Aorta (tissue), 5 donors: ENCODE data around the gene PML. TPM values are rescaled to one million over a fixed set of nuclear protein-coding genes. Genes with fewer than 3 reads are reported as not detected.
A peak's percentile ranks its signal among the peaks of the same experiment; 100 is the strongest.
"Not testable (repeated sequence)": the region's sequence is repeated elsewhere in the genome, so short reads cannot be mapped to it uniquely, and the experiment has no call there.

ENCODE experiments used
- ATAC-seq: fragments of 200-7000 bp; cut with Tn5 transposase; one replicate; pipeline ENCODE4 v1.9.1; 2022; ENCODE audit warnings: moderate library complexity; ENCODE audit not compliant: low FRiP score
- DNase-seq, 2 donors: peaks; one replicate each; pipeline ENCODE4 v3.0.0-alpha.2; 2020
- H3K27ac ChIP-seq, 2 donors: one replicate each; pipeline ENCODE4 v1.5.1; 2013; ENCODE audit warnings: low read length in 2 of 2, mild to moderate bottlenecking in 2 of 2, moderate library complexity in 2 of 2, control low read depth in 1 of 2, inconsistent platforms in 1 of 2, low read depth in 1 of 2
- H3K27me3 ChIP-seq, 2 donors: one replicate each; pipeline ENCODE4 v1.6.1; 2013; ENCODE audit warnings: control low read depth in 1 of 2, low read length in 1 of 2, mild to moderate bottlenecking in 1 of 2, moderate library complexity in 1 of 2; ENCODE audit not compliant: insufficient read depth in 2 of 2, control insufficient read depth in 1 of 2
- H3K36me3 ChIP-seq, 2 donors: one replicate each; pipeline ENCODE4 v1.6.1; 2013; ENCODE audit warnings: control low read depth in 1 of 2, low read length in 1 of 2, mild to moderate bottlenecking in 1 of 2; ENCODE audit not compliant: insufficient read depth in 2 of 2, control insufficient read depth in 1 of 2
- H3K4me1 ChIP-seq, 2 donors: one replicate each; pipeline ENCODE4 v1.6.1; 2013; ENCODE audit warnings: low read length in 2 of 2, control low read depth in 1 of 2, mild to moderate bottlenecking in 1 of 2, moderate library complexity in 1 of 2; ENCODE audit not compliant: insufficient read depth in 2 of 2, control insufficient read depth in 1 of 2
- H3K4me3 ChIP-seq, 2 donors: one replicate each; pipeline ENCODE4 v1.5.1; 2013; ENCODE audit warnings: low read length in 2 of 2, control low read depth in 1 of 2, mild to moderate bottlenecking in 1 of 2
- H3K9me3 ChIP-seq: one replicate; pipeline ENCODE4 v1.6.1; 2013; ENCODE audit warnings: mild to moderate bottlenecking, low read length; ENCODE audit not compliant: control insufficient read depth
- WGBS, 2 donors: extraction: QIAGEN DNeasy Blood & Tissue Kit; methylation state at CpG; one replicate each; pipeline ENCODE4 v1.1.7; 2013; 5-methylcytosine and 5-hydroxymethylcytosine counted together
- intact Hi-C, 2 donors: fragments of 100-400 bp; cut with DNase I; formaldehyde crosslinking; loops; one replicate each; pipeline versions ENCODE4 v1.14.2 to v1.15.0; 2022
- polyA plus RNA-seq, 2 donors: library from polyadenylated mRNA; stranded (reverse); fragments of 200-250 nt; gene quantifications; one replicate each; pipeline ENCODE4 v1.2.3, GENCODE V29; 2013
- total RNA-seq, 2 donors: library from RNA; stranded (reverse); fragmentation: NEBNext Ultra II Directional; extraction: Animal tissue kit (Norgen Biotek cat#: 25700); gene quantifications; one replicate each; pipeline ENCODE4 v1.2.1, GENCODE V29; 2021
- donor health status: healthy with polysubstance abuse.
- donor health status: Bipolar disorder and iron deficiency.
- donor health status: DM: no; HTN: no; CAD: no.
- donor health status: DM: no; HTN: no; CAD: no.
- donor health status: DM: yes; HTN: yes; CAD: no.

PML gene
- total and polyA plus RNA-seq, 4 donors, result 8.6 to 91.9 (median 59.1) TPM

- Histone ChIP-seq H3K4me1 (no peaks in the 10 kb centered on the region), H3K27me3 (no peaks in the 10 kb centered on the region), H3K36me3 (no peaks in the 10 kb centered on the region), H3K9me3 (no peaks in the 10 kb centered on the region), H3K4me3 (no peak overlapping the region), H3K27ac (no peak overlapping the region)
- DNase-seq, result peak; percentile 88 to 95
- peak; percentile 92 for ATAC-seq
- intact Hi-C loops, result loop anchor here (1.0 to 2.0 kb wide), 4 partner anchors 16 to 90 kb away; no protein-coding TSS in a partner anchor
- 5 to 7% methylated on average over 11 of the region's 11 CpGs for WGBS, 2 donors
Observed at GRCh38 chr15:73964736-73965093, 29.8 kb upstream of the PML start.

DNA sequence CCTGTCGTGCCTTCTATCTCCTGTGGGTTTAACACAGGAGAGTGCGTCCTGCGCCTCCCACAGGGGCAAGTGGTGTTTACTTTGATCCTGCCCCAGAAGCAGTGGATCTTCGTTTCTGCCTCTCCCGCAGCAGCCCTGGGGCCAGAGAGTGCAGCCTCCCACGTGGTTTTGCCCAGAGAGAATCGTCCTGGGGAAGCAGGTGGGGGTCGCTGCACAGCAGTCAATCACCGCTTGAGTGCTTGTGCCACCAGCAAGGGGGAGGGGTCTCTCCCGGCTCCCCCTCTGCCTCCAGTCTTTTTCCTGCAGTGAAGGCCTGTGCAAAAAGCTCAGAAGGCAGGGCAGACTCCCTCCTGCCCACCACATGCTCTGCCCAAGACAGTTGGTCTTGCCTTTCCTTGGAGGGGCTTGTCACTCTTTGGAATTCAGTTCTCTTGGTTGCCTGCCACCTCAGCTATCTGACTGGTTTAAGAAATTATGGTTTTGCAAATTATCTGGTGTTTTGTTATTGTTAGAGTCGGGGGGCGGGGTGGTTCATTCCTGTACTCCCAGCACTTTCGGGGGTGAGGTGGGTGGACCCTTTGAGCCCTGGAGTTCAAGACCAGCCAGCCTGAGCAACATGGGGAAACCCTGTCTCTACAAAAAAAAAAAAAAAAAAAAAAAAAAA lies 29.3 kb upstream of the PML start:
- no peaks in the 10 kb centered on the region for H3K27me3 ChIP-seq
- DNase-seq (peak in 1 of 2 donors; percentile 68), ATAC-seq (no peak)
- no peaks in the 10 kb centered on the region for H3K36me3 ChIP-seq
- no peaks in the 10 kb centered on the region for H3K9me3 ChIP-seq
- H3K4me1 ChIP-seq, result no peaks in the 10 kb centered on the region
- intact Hi-C loops, result loop anchor here (2.0 kb wide), 3 partner anchors 16 to 90 kb away; no protein-coding TSS in a partner anchor
- 28 to 33% methylated on average over 13 of the region's 13 CpGs for WGBS, 2 donors
- H3K4me3 ChIP-seq, result no peak overlapping the region
- no peak overlapping the region for H3K27ac ChIP-seq

- intact Hi-C loops, result loop anchor here (2.0 kb wide), 3 partner anchors 17 to 91 kb away; no protein-coding TSS in a partner anchor
- no peak for DNase-seq
- Histone ChIP-seq H3K27me3 (no peaks in the 10 kb centered on the region), H3K27ac (no peak overlapping the region), H3K4me3 (no peak overlapping the region), H3K9me3 (no peaks in the 10 kb centered on the region), H3K4me1 (no peaks in the 10 kb centered on the region), H3K36me3 (no peaks in the 10 kb centered on the region)
- WGBS, 2 donors, result 64 to 65% methylated on average over 2 of the region's 2 CpGs
- ATAC-seq, result no peak
Observed at GRCh38 chr15:73965758-73966113, 28.8 kb upstream of the PML start.

DNA sequence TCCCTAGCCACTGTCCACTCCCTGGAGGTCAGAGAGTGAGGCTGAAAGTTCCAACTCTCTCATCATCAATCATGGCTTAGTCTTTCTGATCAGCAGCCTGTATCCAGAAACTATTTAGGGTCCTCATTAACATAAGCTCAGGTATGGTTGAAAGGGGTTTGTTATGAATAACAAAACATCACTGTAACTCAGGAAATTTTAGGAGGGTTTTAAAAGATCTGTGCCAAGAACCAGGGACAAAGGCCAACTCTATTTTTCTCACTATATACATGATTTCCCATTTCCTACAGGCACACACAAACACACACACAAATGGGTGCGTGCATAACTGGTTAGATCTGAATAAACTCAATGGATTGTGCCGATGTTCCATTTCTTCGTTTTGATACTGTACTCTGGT lies 26.1 kb upstream of the PML start:
- ATAC-seq (no peak), DNase-seq (no peak)
- no peaks in the 10 kb centered on the region for H3K4me1 ChIP-seq
- no peaks in the 10 kb centered on the region for H3K9me3 ChIP-seq
- intact Hi-C loops, result no loop called here
- H3K4me3 ChIP-seq, result no peak overlapping the region
- H3K27me3 ChIP-seq, result no peaks in the 10 kb centered on the region
- WGBS, 2 donors, result 90 to 95% methylated on average over 3 of the region's 3 CpGs
- no peak overlapping the region for H3K27ac ChIP-seq
- no peaks in the 10 kb centered on the region for H3K36me3 ChIP-seq

DNA sequence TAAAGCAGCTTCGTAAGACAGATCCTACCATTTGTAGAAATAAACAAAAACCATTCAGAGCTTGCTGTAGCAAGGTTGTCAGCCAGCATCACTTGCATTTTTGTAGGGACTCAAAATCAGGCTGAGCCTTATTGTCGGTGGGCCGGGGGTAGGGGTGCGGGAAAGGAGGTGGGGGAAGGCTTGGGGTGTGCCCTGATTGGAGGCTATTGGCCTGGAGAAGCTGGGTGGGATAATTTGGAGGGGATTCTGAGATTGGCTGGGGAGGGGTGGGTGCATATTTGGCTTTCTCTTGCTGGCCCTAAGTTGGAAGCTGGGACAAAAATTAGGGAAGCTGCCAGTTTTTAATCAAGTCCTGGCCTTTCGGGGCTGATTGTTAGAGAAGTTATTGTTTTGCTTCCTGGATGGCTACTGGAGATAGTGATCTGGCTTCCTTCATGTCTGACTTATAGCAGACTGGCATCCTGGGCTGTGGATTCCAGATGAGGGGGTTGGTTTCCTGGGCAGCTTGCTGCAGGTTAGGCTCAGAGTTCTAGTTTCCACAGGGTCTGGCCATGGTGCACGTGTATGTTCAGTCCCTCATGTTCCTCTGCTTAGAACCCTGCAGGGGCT lies 25.3 kb upstream of the PML start:
- Histone ChIP-seq H3K9me3 (no peaks in the 10 kb centered on the region), H3K4me1 (no peaks in the 10 kb centered on the region), H3K27ac (no peak overlapping the region), H3K27me3 (no peaks in the 10 kb centered on the region), H3K36me3 (no peaks in the 10 kb centered on the region), H3K4me3 (no peak overlapping the region)
- DNase-seq (peak in 1 of 2 donors; percentile 58), ATAC-seq (no peak)
- intact Hi-C loops, result no loop called here
- 79 to 85% methylated on average over 6 of the region's 6 CpGs for whole genome bisulfite sequencing, 2 donors

- intact Hi-C loops, result loop anchor here (5.0 kb wide), 2 partner anchors 64 to 344 kb away; no protein-coding TSS in a partner anchor
- 22 to 27% methylated on average over 26 of the region's 26 CpGs for WGBS, 2 donors
- Histone ChIP-seq H3K9me3 (no peaks in the 10 kb centered on the region), H3K27ac (no peak overlapping the region), H3K27me3 (no peaks in the 10 kb centered on the region), H3K4me1 (no peaks in the 10 kb centered on the region), H3K4me3 (no peak overlapping the region), H3K36me3 (no peaks in the 10 kb centered on the region)
- DNase-seq, result peak; percentile 90 to 95
- peak; percentile 91 for ATAC-seq
Observed at GRCh38 chr15:73972984-73973682, 21.4 kb upstream of the PML start.

GRCh38 chr15:73973683-73974200 lies 20.8 kb upstream of the PML start:
- DNase-seq, result peak in 1 of 2 donors; percentile 50
- intact Hi-C loops, result loop anchor here (5.0 kb wide), 2 partner anchors 64 to 344 kb away; no protein-coding TSS in a partner anchor
- not testable (repeated sequence) for H3K27me3 ChIP-seq, H3K4me1 ChIP-seq, H3K27ac ChIP-seq, H3K36me3 ChIP-seq, H3K9me3 ChIP-seq, ATAC-seq, H3K4me3 ChIP-seq
- 81 to 92% methylated on average over 34 to 39 of the region's 39 CpGs for WGBS, 2 donors

DNA sequence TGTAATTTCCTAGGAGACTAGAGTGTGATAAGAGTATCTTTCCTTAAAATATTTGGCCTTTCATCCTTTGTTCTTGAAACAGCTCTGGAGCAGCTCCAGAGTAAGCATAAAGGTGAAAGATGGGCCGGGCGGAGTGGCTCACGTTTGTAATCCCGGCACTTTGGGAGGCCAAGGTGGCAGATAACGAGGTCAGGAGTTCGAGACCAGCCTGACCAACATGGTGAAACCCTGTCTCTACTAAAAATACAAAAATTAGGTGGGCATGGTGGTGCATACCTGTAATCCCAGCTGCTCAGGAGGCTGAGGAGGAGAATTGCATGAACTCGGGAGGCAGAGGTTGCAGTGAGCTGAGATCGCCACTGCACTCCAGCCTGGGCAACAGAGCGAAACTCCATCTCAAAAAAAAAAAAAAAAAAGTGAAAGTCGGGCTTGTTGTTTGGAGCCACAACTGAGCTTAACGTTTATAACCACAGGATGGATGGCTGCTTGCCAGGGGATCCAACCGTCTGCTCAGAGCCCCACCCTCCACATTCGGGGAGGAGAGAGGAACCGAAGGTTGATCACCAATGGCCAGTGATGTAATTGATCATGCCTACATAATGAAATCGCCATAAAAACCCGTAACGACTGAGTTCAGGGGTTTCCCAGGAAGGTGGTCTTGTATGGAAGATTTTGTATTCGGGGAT lies 18.9 kb upstream of the PML start:
- intact Hi-C loops, ATAC-seq, H3K27me3 ChIP-seq, H3K27ac ChIP-seq, H3K36me3 ChIP-seq, H3K4me1 ChIP-seq, H3K4me3 ChIP-seq, H3K9me3 ChIP-seq: not testable (repeated sequence)
- 63 to 65% methylated on average over 18 of the region's 18 CpGs for WGBS, 2 donors
- DNase-seq, result peak; percentile 6 to 64
